GM08714 (cell line): ENCODE data around the gene FGD3.

ENCODE experiments used
- H3K4me3 ChIP-seq: fragments of 200-500 bp; sonication (Bioruptor generic); 2 replicates; pipeline ENCODE4 v1.5.1; 2014; ENCODE audit warnings: mild to moderate bottlenecking, low read length, inconsistent platforms
- ZNF274 ChIP-seq: IDR thresholded peaks from 2 replicates; pipeline ENCODE4 v1.6.1; 2012; ENCODE audit warnings: mild to moderate bottlenecking, low read depth, low read length

The FGD3 gene

GRCh38 chr9:93020771-93021670 is 73.7 kb downstream of the FGD3 start:
- H3K4me3 ChIP-seq = no peak overlapping the region
- no peak for TF ChIP-seq ZNF274

DNA sequence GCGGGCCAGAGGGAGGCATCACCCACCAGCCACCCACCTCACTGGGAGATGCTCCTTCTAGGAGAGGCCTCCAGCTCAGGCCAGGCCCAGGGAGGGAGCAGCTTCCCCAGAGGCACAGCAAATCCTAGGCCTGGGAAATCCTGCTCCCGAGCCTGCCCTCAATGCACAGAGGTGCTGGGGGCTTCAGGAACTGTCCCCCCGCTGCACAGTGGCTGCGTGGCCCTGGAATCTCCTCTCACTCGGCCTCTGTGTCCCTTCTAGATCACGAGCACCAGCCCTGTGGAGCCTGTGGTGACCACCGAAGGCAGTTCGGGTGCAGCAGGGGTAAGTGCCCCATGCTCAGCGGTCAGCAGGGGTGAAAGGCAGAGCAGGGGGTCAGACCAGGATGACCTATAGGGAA is 74.7 kb downstream of the FGD3 start:
- TF ChIP-seq ZNF274 = no peak

GRCh38 chr9:93022721-93023520 is 75.6 kb downstream of the FGD3 start:
- H3K4me3 ChIP-seq = no peak overlapping the region
- TF ChIP-seq ZNF274 = no peak

More for the DNA sequence above, 74.7 kb downstream of the FGD3 start:
- no peak overlapping the region for H3K4me3 ChIP-seq

DNA sequence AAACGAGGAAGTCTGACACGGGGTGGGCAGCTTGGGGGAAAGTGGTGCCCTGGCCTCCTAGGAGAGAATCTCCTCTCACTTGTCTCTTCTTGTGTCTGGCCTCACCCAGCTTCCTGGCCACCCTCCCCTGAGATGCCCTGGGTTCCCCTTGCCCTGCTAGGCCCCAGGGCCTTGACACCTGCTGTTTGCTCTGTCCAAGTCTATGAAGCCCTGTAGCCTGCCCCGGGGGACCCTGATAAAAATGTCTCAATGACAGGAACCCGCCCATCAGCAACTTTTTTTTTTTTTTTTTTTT is 76.1 kb downstream of the FGD3 start:
- H3K4me3 ChIP-seq = no peak overlapping the region
- no peak for TF ChIP-seq ZNF274

DNA sequence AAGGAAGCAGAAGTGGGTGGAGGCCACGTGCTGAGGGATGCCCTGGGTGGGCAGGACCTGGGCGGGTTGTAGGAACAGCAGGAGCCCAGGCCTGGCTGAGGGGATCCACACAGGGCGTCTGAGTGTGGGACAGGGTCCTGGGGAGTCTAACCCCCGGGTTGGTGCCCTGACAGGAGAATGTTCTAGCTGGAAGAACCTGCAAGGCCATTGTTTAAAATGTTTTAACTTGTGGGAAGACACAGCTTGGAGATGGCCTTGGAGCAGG is 77.3 kb downstream of the FGD3 start:
- no peak for TF ChIP-seq ZNF274
- H3K4me3 ChIP-seq = no peak overlapping the region

DNA sequence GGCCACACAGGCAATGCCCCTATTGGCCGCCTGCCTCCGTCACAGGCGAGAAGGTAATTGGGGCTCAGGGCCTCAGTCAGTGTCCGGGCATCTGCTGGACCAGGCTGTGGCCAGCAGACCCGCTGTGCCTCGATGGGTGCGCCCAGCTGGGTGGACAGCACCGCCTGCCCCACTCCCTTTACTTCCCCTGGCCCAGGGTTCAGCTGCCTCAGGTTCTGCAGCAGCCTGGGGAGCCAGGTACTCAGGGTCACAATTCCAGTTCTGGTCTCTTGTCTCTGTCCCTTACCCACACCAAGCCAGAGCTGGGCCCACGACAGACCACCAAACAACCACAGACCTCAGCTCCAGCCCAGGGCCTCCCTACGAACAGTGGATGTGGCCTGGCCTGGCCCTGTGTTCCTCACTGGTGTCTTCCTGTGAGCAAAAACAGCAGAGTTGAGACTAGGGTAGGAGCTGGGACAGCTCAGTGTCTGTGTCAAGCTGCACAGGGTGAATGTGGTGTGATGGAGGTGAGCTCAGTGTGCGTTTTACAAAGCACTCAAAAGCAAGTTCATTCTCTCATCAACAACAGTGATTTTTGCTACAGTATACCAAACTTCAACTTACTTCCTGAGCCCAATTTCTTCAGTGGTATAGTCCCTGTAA is 77.8 kb downstream of the FGD3 start:
- H3K4me3 ChIP-seq = no peak overlapping the region
- no peak for TF ChIP-seq ZNF274

- no peak for TF ChIP-seq ZNF274
- no peak overlapping the region for H3K4me3 ChIP-seq
Measured at GRCh38 chr9:93025736-93026135, 78.4 kb downstream of the FGD3 start.

DNA sequence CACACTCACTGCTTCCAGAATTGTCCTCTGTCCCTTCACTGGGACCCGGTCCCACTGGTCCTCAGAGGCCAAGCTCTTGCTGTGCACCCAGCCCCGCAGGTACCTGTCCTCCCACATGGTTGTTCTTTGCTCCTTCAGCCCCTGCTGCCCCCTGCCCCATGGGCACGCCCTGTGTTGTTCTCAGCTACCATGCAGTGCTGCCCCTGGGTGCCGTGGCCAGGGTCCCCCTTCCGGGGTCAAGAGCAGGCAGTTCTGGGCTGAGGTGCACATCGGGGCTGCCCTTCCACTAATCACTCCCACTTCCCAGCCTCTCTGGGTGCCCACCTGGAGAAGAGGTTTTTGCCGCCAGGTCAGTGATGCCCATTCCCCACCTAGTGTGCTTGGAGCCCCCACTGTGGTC is 79.3 kb downstream of the FGD3 start:
- TF ChIP-seq ZNF274 = no peak
- H3K4me3 ChIP-seq = no peak overlapping the region

DNA sequence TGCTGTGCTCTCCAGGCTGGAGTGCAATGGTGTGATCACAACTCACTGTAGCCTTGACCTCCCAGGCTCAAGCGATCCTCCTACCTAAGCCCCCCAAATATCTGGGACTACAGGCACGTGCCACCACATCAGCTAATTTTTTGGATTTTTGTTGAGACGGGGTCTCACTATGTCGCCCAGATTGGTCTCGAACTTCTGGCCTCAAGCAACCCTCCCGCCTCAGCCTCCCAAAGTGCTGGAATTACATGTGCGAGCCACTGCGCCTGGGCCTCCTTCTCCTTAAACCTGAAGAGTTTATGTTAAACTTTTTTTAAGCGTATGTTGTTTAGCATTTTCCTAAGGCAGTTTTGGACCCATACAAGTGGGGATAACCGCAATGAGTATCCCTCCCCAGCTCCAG is 80.4 kb downstream of the FGD3 start:
- no peak overlapping the region for H3K4me3 ChIP-seq
- no peak for TF ChIP-seq ZNF274

DNA sequence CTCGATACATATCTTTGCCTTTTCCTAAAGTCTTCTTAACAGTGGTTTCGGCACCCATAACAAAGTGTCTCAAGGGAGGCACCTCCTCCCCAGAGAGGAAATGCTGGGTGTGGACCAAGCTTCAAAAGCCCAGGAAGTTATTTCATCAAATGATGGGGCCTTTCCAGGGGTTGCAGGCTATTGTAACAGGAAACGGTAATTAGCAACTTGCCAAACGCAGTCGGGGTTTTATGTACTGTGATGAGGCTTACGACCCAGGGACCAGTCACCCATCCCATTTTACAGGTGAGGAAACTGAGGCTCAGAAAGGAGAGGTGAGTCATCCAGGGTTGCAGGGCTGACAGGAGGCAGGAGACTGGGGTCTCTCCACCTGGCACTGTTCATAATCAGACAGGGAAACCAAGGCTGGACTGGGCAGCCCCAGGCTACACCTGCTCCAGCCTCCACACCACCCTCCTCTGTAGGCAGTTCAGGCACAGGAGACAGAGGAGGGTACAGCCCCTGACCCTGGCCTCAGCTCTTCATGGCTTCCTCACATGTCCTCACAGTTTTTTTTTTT is 81.2 kb downstream of the FGD3 start:
- no peak overlapping the region for H3K4me3 ChIP-seq
- TF ChIP-seq ZNF274 = no peak

- TF ChIP-seq ZNF274 = no peak
Measured at GRCh38 chr9:93030642-93031628, 83.6 kb downstream of the FGD3 start.

GRCh38 chr9:93031629-93032430 is 84.5 kb downstream of the FGD3 start:
- H3K4me3 ChIP-seq = no peak overlapping the region
- TF ChIP-seq ZNF274 = no peak

More at GRCh38 chr9:93030642-93031628, 83.6 kb downstream of the FGD3 start:
- no peak overlapping the region for H3K4me3 ChIP-seq

- no peak overlapping the region for H3K4me3 ChIP-seq
- TF ChIP-seq ZNF274 = no peak
Measured at GRCh38 chr9:93032545-93032944, 85.2 kb downstream of the FGD3 start.
